CD4-positive, alpha-beta T cell treated with Interferon alpha-2 for 1 hour (primary cell): Measurements from ENCODE around the gene ZCCHC8.
"Not testable (repeated sequence)": the region's sequence is repeated elsewhere in the genome, so short reads cannot be mapped to it uniquely, and the experiment has no call there.

ENCODE experiments used
- DNase-seq, 2 donors: peaks; one replicate each; pipeline ENCODE4 v3.0.0-alpha.2; 2020 to 2022

ZCCHC8 gene

DNA sequence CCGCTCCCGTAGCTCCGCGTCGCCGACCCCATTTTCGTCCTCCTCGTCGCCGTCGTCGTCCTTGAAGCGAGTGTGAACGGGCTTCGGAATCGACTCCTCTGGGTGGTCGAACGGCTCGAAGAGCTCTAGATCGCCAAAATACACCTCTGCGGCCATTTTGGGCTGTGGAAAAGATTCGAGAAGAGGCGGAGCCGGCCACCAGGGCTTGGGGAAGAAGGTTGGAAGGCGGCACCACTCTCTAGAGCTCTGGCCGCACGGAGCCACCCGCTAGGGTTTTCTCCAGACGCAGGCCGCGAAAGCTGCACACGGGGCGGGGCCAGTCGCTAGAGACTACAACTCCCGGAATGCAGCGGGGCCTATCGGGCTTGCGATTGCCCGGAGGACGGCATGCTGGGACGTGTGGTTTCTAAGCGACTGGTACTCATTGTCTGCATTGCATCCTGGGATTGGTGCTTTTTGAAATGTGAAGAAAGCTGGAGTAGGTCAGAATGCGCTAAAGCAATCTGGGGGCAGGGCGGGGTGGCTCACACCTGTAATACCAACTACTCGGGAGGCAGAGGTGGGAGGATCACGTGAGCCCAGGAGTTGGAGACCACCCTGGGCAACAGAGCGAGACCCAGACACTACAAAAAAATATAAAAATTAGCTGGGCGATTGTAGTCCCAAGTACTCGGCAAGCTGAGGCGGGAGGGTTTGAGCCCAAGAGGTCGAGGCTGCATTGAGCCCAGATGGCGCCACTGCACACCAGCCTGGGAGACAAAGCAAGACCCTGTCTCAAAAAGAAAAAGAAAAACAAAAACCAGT, at the start of gene ZCCHC8:
TSS of gene ZCCHC8 (minus strand) at position 248 of the 804 bp plus-strand sequence. CDS start at position 156, 92 bp downstream.
- peak; percentile 96 to 97 for DNase-seq

DNA sequence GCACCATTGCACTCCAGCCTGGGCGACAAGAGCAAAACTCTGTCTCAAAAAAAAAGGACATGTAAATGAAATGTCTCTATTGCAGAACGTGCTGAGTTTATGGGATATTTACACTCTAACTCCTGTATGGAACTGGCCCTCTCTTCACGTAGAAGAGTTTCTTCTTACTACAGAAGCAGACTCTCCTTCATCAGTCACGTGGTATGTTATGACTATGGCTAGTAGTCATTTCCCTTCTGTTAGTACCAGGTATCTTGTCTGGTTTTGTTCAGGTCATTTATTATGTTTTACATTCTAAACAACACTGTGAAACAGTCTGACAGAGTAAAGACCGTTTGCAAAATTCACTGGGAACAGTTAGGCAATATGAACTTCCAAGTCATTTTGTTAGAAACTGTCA, 46.6 kb upstream of the ZCCHC8 start:
- DNase-seq, result no peak

DNA sequence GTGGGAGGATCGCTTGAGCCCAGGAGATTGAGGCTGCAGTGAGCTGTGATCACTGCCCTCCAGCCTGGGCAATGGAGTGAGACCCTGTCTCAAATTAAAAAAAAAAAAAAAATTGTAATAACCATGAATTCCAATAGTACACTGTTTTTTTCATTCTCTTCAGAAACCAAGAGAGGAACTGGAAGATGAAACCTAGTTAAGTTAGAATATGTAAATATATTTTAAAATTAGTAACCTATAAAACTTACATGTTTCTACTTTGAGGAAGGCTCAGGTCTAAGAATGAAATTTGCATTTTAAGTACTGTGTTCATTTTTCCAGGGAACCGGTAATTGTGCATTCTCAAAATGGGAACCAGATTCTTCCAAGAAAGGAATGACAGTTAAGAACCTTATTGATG, 45.1 kb upstream of the ZCCHC8 start:
- DNase-seq, result no peak

DNA sequence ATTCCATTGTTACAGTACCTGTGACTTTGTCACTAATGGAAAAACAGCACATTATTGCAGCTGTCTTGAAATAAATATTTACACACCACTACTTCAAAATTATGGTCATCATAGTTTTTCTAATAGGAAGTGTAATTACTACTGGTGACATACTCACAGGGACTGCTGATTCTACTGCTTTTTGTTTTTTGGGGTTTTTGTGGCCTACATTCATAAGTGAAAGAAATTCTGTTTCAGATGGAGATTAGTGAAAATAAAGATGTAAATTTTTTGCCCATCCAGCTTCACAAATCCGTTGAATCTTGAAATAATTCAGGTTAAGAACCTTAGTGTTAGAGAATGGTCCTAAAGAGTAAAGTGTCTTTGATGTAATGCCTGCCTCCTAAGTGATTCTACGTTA, 43.8 kb upstream of the ZCCHC8 start:
- no peak for DNase-seq

DNA sequence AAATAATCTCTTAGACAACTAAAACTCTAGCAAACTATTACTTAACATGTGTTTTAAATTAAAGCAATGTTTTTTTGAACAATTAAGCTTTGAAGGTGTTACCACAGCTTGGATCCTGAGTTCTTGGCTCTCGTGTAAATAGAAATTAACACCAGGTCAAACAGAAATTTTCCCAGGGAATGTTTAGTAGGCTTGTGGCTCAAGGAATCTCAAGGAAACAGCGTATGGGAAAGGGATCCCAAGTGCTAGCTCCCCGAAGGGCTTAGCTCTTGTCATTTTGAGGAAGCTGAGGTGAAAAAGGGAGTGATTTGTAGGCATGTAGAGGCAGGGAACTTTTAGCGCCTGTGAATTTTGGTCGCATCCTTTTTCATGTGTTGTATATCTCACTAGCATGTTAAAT, 37.8 kb upstream of the ZCCHC8 start:
- DNase-seq, result no peak

GRCh38 chr12:122537021-122537420, 36.3 kb upstream of the ZCCHC8 start:
- DNase-seq, result no peak

DNA sequence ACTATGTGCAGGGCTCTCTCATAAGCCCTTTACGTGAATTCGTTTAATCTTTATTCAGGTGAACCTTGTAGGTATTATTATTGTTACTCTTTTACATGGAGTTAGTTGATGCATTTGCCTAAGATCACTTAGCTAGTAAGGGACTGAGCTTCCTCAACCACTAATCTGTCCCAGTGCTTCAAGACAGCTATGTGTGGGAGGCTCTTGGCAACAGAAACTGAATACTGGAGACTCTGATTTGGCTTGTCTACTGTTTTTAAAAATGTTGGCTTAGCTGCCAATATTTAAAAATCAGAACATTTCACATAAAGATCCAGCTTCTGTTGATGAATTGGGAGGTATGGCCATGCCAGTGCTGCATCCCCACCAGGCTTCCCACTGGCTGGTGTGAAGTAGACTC, 33.1 kb upstream of the ZCCHC8 start:
- no peak for DNase-seq

DNA sequence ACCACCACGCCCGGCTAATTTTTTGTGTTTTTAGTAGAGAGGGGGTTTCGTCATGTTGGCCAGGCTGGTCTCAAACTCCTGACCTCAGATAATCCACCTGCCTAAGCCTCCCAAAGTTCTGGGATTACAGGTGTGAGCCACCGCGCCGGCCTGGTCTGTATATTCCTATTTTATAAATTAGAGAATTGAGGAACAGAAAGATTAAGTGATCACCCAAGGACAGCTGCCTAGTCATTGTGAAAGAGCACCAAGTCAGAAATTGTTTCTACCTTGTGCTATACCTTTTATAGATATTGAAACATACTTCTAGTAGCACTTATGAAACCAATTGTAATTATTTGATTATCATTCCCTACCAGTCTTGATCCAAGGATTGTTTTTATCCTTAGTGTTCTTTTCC, 28.3 kb upstream of the ZCCHC8 start:
- DNase-seq, result no peak

DNA sequence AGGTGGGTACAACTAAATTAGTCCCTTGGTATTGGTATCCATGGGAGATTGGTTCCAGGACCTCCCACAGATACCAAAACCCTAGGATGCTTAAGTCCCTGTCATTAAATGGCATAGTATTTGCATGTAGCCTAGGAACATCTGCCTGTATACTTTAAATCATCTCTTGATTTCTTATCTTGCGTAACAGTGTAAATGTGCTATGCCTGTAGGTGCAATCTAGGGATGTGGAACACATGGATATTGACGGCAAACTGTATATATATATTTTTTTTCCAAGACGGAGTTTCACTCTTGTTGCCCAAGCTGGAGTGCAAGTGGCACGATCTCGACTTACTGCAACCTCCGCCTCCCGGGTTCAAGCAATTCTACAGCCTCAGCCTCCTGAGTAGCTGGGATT, 27.9 kb upstream of the ZCCHC8 start:
- no peak for DNase-seq

DNA sequence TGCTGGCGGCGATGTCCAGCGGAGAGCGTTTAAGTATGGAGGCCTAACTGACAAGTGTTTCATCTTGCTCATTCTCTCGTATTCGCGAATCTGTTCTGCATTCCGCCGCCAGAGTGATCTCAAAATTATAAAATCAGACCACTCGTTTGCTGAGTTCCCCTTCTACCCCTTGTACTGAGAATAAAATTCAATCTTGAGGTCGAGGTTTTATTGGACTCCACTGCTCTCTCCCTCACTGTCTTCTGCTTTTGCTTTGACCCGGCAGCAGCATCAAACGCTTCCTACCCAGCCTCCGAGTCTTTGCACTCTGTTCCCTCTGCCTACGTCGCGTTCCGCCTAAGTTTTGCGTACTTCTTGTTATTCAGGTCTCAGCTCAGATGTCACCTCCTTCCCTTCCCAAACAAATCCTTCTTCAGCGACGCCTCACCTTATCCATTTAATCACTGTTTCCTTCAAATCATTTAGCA, 26.8 kb upstream of the ZCCHC8 start:
- peak; percentile 7 to 44 for DNase-seq

DNA sequence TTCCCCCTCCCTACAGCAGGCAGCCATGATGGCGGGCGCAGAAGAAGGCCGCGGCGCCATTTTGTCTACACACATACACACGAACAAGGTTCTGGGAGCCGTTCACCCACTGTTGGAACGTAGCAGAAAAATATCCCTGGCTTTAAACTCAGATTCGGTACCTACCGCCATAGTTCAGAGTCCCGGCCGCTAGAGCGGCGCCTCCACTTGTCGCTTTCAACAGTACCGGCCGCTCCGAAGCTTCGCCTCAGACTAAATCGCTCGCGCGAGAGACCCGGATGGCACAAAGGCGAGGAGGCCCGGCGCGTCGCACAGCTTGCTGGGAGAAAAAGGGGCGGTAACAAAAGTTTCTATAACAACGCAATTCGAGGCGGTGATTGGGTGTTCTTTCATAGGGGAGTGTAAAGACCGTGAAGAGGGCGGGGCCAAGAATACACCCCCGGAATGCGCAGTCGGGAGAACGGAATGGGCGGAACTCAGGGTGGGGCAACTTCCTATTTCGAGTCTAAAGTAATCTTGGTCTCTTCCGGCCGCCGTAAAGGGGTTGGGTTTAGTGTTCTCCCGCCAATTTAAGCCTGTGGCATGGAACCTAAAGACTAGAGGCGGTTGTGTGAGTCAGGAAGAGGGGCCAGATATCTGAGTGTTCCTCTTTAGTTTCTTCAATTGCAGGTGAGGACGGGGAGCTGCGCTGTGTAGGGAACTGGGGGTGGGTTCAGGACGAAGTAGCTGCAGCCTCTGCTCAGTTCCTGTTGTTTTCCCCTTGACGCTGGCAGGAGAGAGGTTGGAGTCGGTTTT, 26.1 kb upstream of the ZCCHC8 start, which contains the start of the genes KNTC1 and RSRC2:
TSS of gene KNTC1 (plus strand) at position 567 of the 795 bp plus-strand sequence. CDS start 2,815 bp downstream, outside the sequence.
TSS of gene RSRC2 (minus strand) at position 254 of the 795 bp plus-strand sequence. CDS start at position 171, 83 bp downstream.
- peak; percentile 99 to 100 for DNase-seq

- no peak for DNase-seq
Observed at GRCh38 chr12:122523846-122524718, 23.4 kb upstream of the ZCCHC8 start.

DNA sequence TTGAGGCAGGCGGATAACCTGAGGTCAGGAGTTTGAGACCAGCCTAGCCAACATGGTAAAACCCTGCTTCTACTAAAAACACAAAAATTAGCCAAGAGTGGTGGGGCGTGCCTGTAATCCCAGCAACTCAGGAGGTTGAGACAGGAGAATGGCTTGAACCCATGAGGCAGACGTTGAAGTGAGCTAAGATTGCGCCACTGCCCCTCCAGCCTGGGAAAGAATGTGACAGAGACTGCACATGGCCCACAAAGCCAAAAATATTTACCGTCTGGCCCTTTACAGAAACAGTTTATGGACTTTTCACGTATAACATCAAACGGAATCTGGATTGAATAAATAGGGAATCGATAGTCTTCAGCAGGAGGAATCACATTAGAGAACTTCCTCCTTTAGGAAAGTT, 22.5 kb upstream of the ZCCHC8 start:
- DNase-seq, result no peak

GRCh38 chr12:122520676-122521075, 19.9 kb upstream of the ZCCHC8 start:
- no peak for DNase-seq

GRCh38 chr12:122519418-122519817, 18.7 kb upstream of the ZCCHC8 start:
- DNase-seq, result no peak

DNA sequence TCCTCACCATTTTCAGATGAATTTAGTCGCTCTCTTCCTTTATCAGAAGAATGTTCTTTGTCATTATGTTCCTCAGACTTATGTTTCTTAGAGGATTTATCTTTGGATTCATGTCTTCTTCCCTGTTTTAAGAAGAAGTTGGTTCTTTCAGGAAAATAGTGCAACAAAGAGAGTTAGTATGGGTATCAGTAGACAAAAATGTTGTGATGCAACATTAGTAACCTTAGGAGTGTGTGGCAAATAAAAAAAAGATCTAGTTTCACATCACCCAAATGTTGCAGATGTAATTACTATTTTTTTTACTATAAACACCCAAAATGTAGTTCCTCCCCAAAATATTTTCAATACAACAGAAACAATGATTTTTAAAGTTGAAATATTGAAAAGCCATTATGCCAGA, 18.2 kb upstream of the ZCCHC8 start:
- DNase-seq, result no peak

- no peak for DNase-seq
Observed at GRCh38 chr12:122517877-122518276, 17.1 kb upstream of the ZCCHC8 start.

DNA sequence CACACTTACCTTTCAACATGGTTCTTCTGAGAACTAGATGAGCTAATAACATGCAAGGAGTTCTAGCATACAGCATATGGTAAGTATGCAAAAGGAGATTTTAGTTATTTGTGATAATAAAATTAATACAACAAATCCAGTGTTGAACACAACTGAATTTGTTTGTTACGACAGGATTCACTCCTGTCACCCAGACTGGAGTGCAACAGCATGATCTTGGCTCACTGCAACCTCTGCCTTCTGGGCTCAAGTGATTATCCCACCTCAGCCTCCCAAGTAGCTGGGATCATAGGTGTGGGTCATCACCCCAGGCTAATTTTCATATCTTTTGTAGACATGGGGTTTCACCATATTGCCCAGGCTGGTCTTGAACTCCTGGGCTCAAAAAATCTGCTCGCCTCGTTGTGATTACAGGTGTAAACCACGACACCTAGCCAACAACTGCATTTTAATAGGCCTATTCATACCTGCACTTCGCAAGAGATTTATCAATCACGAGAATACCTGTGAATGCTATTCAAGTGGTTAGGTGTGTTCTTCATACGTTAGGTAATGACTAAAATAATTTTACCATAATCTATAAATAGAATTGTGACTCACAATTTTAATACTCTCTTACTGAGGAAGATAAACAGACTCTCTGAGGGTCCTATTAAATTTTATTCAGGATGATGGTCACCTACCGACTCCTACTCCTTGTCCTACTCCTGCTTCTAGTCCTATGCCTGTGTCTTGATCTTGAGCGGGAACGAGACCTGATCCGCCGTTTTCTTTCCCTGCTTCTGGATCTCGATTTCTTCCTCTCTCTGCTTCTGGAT, 16.0 kb upstream of the ZCCHC8 start:
- no peak for DNase-seq

GRCh38 chr12:122515275-122515674, 14.5 kb upstream of the ZCCHC8 start:
- DNase-seq, result no peak

DNA sequence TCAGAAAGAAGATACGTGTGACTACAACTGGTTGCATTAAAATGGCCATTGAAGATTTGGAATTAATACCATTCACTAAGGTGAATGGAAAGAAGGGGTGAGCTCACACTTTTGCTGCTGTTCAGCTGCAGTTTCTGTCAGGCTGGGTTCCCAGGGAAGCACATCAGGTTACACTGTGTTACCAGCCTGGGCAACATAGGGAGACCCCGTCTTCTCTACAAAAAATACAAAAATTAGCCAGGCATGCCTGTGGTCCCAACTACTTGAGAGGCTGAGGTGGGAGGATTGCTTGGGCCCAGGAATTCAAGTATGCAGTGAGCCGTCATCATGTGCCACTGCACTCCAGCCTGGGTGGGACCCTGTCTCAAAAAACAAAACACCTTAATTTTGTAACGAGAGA, 12.9 kb upstream of the ZCCHC8 start:
- DNase-seq, result no peak

- not testable (repeated sequence) for DNase-seq
Observed at GRCh38 chr12:122513028-122513427, 12.3 kb upstream of the ZCCHC8 start.

GRCh38 chr12:122508163-122508562, 7.4 kb upstream of the ZCCHC8 start:
- no peak for DNase-seq
